ENCODE measurements around the gene BIVM.
"Not testable (repeated sequence)": the region's sequence is repeated elsewhere in the genome, so short reads cannot be mapped to it uniquely, and the experiment has no call there.

BIVM gene, protein sequence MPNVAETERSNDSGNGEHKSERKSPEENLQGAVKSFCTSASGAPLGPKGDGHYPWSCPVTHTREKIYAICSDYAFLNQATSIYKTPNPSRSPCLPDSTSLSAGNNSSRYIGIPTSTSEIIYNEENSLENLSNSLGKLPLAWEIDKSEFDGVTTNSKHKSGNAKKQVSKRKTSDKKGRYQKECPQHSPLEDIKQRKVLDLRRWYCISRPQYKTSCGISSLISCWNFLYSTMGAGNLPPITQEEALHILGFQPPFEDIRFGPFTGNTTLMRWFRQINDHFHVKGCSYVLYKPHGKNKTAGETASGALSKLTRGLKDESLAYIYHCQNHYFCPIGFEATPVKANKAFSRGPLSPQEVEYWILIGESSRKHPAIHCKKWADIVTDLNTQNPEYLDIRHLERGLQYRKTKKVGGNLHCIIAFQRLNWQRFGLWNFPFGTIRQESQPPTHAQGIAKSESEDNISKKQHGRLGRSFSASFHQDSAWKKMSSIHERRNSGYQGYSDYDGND

DNA sequence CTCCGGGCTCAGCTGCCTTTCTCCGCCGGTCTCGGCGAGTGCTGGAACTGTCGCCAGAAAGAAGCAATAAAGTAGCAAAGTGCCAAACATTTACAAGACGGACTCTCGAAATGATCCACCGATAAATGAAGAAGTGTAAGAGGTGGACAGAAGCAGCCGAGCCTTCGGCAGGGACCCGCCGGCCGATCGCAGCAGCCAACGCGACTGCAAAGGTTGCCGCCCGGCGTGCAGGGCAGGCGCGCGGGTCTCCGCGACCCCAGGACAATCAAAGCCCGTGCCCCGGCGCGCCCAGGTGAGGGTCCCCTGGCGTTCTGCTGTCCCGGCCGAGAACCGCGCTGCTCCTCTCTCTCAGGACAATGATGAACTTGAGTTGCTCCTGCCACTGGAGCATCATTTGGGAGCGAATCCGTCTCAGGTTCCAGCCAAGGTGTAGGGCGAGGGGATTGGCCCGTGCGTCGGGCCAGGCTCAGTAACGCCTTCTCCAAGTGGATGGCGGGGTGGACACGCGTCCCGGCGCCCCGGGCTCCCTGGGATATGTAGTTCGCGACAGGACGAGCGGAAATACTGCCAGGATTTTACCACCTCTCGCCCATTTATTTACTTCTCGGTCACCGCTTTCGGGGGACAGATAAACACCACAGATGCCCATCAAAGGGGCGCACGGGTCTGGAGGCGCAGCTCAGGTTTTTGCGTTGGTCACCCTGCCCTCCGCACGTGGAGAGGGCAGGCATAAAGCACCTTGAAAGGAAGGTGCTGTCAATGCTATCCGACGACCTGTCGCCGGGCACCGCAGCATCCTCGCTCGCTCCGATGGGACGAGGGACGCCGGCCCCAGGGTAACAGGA, at the start of gene BIVM, which contains the start of gene POGLUT2:
BIVM (plus strand) TSS at position 539 of the 845 bp plus-strand sequence. CDS start 8,149 bp downstream, outside the sequence.
POGLUT2 (minus strand) TSS at position 396 of the 845 bp plus-strand sequence; CDS start at position 90, 306 bp downstream.
- DNase-seq (ENCODE audit: low read depth): peak; percentile 90

DNA sequence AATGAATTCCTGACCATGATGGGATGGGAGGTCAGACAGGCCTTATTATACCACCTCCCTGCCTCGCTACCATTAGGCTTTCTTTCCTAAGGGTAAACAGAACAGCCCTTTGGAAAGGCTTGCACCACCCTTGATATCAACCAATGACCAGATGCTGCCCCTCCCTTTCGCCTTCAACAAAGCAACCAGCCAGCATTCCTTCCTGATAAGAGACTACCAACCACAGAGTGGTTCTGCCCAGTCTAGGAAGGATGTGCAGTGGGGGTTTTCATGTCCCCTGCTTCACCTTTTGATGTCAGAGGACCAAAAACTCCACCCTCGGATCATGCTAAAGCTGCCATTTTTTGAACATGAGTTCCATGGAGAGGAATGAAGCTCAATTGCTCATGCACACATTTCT, 47.0 kb upstream of the BIVM start:
- no peak for DNase-seq (ENCODE audit: low read depth)

DNA sequence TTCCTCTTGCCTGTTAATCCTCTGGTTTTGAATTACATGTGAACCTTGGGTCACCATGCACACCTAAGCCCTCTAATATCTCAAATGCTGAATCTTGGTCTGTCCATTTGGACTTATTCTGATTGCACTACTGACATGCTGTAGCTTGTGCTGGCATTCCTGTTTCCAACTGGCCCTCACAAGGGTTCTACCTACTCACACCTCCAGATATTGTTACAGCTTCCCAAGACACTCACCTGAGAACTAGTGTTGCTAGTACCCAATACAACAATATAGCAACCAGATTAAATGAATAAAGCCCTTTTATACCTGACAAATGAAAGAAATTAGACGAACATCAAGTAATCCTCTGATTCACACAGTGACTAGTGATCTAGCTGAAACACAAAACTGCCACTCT, 41.9 kb upstream of the BIVM start:
- no peak for DNase-seq (ENCODE audit: low read depth)

DNA sequence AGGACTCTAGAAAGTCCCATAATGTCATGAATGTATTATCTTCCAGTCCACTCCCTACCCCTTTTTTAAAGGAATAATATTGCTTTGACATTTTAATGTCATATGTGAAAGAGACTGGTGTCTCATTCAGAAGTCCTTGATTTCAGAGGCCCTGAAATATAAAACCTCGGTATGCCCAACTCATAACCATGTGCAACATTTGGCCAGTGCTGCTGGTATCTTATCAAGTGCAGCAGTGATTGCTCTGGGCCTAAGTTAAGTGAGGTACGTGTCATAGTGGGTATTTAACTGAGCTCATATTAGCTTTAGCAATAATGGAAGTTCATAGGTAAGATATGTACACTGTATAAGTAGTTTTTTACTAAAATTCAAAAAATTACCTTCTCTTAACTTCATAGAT, 40.1 kb upstream of the BIVM start:
- DNase-seq (ENCODE audit: low read depth): no peak

DNA sequence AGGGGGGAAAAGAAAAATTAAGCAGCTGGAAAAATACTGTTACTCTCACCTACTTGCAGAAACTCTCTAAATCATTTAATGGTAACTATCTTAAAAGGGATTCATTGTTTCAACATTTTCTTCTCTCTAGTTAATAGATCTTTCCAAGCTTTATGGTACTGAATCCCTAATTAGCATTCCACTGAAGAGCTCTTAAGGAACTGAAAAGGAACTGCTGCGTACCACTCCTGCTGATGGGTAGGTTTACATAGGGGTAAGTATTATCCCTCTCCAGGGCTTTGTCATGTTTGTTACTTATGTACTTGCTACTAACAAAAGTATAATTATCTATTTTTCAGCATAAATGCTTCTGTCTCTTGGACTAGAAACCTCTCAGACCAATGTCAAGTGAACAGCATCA, 37.8 kb upstream of the BIVM start:
- no peak for DNase-seq (ENCODE audit: low read depth)

DNA sequence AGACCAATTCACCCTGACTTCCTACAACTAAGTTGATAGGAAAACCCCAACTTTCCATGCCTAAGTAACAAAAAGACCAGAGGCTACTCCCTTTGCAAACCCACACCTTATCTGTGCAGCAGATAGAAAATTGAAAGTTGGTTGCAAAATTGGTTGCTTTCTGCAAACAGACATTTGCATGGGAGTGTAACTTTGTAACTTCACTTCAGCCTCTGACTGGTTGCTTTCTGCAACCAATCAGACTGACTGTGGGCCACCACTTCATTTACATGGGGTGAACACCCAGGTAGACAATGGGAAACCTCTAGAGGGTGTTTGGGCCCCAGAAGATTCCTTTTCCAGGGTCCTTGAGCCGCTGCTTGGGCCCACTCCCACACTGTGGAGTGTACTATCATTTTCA, 35.2 kb upstream of the BIVM start:
- DNase-seq (ENCODE audit: low read depth): no peak

DNA sequence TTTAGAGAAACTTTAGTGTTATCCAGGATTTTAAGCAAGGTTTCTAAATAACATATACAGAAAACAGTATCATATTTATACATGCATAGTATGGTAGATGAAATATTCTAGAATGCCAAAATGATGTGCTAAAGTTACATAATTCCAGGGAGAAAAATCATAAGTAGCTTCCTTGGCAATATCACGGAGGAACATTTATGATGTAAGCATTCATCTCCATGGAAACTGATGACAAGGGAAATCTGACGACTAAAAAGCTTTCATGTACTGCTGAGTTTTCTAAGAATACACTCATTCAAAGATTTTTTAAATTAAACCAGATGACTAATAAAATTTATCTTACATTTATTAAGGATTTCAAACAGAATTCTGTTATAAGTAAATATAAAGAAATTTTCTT, 30.0 kb upstream of the BIVM start:
- peak; percentile 1 for DNase-seq (ENCODE audit: low read depth)

DNA sequence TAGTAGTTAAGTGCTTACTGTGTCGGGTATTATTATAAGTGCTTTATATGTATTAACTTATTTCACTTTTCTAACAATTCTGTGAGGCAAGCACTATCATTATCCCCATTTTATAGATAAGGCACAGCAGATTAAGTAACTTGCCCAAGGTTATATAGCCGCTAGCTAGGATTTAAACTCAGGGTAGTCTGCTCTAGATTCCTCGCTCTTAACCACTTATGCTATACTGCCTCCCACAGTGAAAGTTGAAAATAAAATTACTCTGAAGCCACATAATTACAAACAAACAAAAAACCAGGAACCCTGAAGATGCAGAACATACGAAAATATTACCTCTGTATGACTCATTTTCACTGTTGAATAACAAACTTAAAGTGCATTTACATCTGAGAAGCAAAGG, 29.2 kb upstream of the BIVM start:
- no peak for DNase-seq (ENCODE audit: low read depth)

DNA sequence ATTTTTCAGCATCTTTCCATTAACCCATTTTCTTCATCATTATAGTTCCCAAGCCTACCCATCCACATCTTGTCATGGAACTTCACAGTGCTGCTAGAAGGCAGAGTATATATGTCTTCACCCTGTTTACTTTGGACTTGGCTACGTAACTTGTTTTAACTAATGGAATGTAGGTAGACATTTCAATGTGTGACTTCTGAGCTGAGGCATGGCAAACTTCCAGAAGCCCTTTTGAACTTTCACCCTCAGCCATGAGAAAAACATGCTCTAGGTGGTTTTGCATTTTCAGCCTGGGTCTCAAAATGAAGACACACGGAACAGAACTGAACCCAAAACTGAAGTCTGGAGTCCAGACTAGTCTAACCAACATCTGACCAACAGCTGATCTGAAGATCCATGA, 28.5 kb upstream of the BIVM start:
- no peak for DNase-seq (ENCODE audit: low read depth)

DNA sequence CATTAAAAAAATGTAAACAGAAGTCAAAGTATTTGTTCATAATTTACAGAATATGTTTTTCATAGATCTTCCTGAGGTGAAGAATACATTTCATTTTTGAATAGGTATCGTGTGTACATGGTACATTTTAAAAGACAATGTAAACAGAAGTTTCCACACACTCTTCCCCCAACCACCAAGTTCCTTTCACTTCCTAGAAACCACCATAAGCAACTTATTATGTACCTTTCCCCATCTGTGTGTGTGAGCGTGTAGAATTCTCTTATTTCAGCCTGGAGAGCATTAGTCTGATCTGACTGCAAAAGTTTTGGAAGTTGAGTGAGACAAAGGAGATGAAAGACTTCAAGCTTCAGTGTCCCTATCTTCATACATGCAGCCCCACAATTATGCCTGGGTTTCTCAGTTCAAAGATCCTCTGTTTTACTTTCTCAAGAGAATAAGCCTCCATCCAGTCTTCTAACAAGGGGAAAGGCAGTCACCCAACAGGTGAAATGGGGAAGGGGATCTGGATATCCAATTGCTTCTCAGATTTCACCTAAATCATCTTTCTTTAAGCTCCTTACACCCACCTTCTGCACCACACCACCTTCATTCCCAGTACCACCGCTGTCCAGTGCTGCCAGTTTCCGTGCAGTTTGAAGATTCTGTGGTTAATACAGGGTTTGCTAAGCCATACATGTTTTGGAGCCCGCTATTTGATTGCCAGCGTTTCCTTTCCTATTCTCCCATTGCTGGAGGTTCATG, 27.4 kb upstream of the BIVM start:
- DNase-seq (ENCODE audit: low read depth): no peak

DNA sequence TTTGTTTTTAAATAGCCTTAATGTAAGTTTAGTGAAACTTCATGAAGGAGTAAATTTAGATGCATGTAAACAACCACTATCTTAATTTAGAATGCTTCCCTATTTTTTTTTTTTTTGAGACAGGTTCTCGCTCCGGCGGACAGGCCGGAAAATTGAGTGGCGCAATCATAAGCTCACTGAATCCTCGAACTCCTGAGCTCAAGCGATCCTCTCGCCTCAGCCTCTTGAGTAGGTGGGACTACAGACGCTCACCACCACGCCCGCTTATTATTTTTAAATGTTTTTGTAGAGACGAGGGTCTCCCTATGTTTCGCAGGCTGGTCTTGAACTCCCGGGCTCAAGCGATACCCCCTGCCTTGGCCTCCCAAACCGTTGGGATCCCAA, 26.9 kb upstream of the BIVM start:
- DNase-seq (ENCODE audit: low read depth): no peak

DNA sequence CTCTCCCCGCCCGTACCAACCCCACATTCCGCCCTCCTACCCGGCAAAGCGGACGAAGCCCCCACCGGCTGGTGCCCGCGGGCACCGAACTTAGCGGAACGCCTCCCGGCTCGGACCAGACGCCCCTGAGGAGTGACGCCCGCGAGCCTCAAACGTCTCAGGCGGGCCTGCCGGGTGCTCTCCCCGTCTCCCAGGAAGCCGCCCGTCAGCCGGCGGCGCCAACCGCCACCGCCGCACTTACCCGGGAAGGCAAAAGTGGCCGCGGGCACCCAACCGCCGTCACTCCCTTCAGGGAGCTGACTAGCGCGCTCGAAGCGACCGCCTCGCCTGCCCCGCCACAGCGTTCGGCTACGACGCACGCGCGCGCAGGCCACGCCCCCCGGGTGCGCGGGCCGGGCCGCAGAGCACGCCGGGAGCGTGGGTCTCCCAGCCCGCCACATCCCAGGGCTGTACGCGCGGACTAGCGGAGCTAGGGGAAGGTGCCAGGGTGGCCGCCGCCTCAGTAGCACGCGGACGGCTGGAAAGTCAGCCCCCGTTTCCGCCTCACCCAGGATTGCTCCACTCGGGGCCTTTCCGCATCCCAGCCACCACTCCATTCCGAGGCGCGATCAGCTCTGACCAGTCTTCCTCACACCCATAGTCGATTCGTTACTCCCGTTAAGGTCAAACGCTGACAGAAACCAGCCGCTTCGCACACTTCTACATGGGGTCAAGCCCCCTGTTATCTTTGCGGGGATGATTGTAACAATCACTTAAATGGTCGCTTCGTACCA, 25.3 kb upstream of the BIVM start, which contains the start of gene TEX30:
TEX30 (minus strand) TSS at position 346 of the 773 bp plus-strand sequence. CDS start 3,760 bp downstream, outside the sequence.
- DNase-seq (ENCODE audit: low read depth): peak; percentile 82

DNA sequence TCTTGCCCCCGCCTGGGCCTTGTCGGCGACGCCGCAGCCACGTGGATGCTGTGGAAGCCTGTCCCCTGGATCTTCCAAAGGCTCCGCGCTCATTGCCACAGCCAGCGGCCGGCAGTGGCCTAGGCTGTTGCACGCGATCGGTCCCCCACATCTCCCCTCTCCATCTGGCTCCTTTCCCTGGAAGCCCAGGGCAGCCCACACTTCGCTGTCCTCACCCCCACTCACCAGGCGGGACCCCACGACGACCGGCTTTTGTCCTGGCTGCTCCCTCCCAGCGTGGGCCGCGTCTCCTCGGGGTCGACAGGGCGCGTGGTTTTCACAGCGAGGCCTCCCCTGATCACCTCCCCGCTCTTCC, 24.7 kb upstream of the BIVM start:
- no peak for DNase-seq (ENCODE audit: low read depth)

DNA sequence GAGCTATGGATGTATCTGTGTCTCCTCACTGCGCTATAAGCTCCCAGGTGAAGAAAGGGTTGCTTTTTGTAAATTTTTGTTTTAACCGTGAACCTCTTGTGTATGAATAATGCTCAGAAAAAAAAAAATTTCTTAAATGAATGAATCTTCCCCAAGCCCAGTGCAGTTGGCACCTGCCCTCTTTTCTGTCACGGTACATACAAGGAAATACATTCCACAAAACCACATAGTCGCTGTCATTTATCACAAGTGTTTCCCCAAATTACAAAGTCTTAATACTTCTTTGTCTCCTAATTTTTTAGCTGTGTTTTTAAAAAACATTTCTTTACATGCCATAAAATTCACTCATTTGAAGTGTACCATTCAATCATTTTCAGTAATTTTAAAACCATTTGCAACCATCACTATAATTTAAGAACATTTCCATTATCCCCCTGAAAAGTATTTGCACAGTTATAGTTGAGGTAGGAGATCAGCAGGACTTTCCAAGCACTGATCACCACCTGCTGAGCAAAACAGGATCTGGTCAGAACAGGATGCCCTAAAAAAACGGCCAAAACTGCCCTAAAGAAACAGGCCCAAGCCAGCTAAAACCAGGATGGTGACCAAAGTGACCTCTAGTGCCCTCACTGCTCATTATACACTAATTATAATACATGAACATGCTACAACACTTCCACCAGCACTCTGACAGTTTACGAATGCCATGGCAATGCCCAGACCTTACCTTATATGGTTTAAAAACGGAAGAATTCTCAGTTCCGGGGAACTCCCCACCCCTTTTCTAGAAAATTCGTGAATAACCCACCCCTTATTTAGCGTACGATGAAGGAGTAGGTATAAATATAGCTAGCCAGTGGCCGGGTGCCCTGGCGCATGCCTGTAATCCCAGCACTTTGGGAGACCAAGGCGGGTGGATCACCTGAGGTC, 24.1 kb upstream of the BIVM start:
- DNase-seq (ENCODE audit: low read depth): no peak

DNA sequence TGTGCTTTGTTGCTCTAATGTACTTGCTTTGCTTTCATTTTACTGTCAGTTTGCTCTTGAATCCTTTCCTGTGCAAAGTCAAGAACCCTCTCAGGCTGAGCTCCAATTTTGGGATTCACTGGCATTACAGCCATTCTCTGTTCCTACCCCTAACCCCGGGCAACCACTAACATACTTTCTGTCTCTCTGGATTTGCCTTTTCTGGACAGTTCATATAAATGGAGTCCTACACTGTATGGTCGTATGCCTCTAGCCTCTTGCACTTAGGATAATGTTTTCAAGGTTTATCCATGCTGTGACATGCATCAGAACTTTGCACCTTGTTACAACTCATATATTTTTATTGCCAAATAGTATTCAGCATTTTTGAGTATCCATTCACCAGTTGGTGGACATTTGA, 22.6 kb upstream of the BIVM start:
- no peak for DNase-seq (ENCODE audit: low read depth)

DNA sequence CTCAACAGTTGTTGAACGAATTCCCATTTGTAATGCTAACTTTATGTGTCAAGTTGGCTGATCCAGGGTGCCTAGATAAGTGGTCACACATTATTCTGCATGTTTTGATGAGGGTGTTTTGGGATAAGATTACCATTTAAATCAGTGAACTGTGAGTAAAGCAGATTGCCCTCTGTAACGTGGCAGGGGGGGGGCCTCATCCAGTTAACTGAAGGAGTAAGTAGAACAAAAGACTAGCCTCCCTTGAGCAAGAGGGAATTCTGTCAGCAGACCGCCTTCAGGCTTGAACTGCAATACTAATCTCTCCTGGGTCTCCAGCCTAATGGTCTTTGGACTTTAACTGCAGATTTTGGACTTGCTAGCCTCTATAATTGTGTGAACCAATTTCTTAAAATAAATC, 21.2 kb upstream of the BIVM start:
- DNase-seq (ENCODE audit: low read depth): no peak

DNA sequence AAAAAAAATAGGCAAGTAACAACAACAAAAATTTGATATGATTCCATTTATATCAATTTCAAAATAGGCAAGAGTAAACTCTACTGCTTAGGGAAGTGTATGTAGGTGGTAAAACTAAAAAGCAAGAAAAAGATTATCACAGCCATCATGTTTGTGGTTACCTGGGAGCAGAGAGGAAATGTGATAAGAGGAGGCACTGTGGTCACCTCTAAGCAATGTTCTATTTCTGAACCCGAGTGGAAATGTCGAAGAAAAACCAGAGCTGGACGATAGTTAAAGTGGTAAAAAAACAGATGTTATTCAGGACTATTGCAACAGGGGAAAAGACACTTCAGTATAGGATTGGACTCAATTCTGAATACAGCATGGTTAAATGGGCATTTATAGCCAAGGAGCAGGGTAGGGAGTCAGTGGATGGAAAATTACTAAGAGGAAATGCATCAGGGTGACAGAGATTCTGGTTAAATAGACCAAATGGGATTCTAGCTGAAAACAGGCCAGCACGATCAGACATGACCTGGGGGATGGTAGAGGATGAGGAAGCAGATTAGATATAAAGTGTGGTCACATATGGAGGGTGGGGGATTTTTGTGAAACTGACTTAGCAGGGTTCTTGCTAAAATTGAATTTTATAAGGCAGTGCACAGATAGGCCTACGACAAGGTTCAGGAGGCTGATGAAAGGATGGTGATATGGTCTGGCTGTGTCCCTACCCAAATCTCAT, 19.3 kb upstream of the BIVM start:
- DNase-seq (ENCODE audit: low read depth): no peak

DNA sequence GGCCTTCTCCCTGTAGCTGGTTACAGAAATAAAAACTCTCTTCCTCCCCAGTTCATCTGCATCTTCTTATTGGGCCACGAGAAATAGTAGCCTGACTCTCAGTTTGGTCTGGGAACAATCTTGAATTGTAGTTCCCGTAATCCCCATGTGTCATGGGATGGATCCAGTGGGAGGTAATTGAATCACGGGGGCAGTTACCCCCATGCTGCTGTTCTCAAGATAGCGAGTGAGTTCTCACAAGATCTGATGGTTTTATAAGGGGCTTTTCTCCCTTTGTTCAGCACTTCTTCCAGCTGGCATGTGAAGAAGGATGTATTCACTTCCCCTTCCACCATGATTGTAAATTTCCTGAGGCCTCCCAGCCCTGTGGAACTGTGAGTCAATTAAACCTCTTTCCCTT, 18.3 kb upstream of the BIVM start:
- DNase-seq (ENCODE audit: low read depth): not testable (repeated sequence)

DNA sequence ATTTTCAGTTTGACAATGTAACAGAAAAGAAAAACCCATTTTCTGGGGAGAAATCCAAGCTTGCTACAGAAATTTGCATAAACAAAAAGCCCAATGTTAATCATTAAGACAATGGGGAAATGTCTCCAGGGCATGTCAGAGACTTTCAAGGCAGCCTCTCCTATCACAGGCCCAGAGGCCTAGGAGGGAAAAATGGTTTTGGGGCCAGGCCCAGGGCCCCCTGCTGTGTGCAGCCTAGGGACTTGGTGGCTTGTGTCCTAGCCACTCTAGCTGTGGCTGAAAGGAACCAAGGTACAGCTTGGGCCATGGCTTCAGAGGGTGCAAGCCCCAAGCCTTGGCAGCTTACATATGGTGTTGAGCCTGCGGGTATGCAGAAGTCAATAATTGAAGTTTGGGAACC, 17.3 kb upstream of the BIVM start:
- no peak for DNase-seq (ENCODE audit: low read depth)

DNA sequence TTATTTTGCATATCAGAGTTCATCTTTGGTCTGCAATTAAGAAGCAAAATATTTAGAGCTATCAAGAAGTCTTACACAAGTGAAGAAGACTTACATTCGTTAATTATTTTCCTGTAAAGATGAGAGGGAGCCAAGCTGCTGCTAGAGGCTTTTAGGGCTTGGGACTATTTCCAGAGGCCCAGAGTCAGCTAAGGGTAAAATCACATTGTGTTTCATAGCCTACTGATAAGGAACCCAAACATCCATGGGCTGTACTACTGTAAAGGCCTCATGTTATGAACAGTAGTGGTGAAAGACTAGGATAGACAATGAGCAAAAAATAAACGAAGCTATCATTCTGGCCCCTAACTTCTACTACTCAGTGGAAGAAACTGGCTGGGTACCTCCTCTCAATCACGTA, 14.4 kb upstream of the BIVM start:
- DNase-seq (ENCODE audit: low read depth): no peak

Measured in fibroblast of gingiva (primary cell).